CD4-positive, alpha-beta T cell treated with Interleukin-15 for 4 hours (primary cell): ENCODE measurements around the gene MYO5C.

Source experiments
- DNase-seq: peaks from one replicate; pipeline ENCODE4 v3.0.0-alpha.2; 2020; ENCODE audit warnings: low spot score

The MYO5C gene

GRCh38 chr15:52278636-52279367, 16.8 kb downstream of the MYO5C start:
- DNase-seq = no peak

DNA sequence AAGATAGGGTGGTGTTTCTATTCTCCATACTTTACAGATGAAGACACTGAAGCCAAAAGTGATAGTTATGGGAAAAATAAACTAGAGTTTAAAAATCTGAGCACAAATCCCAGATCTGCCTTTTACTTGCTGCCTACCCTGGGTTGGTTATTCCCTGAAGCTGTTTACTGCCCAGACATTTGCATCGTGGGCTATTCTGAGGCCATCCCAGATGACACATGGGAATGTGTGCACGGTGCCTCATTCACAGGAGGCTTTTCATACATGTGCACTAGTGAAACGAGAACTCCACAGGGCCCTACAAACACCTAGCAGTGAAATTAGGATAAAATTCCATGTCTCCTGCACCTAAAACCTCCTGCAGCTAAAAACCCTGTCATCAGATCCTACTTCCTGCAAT, 17.5 kb downstream of the MYO5C start:
- no peak for DNase-seq

DNA sequence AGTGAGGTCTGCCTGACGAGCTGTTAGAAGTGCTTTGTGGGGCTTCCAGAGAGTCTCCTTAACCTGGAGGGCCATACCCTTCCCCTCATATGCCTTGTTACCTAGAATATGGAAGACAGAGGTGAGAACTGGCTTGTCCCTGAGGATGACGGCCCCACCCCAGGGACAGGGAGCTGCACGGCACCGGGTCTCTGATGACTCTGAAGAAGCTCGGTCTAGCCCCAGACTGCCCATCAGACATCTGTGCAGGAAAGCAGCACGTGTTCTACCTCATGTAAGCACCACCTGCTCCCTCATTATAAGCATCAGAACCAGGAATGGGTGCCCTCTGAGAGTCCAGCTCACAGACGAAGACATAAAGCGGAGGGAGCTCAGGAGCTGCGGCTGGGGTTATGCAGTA, 18.0 kb downstream of the MYO5C start:
- DNase-seq = no peak

GRCh38 chr15:52276256-52276770, 19.3 kb downstream of the MYO5C start:
- DNase-seq = no peak

DNA sequence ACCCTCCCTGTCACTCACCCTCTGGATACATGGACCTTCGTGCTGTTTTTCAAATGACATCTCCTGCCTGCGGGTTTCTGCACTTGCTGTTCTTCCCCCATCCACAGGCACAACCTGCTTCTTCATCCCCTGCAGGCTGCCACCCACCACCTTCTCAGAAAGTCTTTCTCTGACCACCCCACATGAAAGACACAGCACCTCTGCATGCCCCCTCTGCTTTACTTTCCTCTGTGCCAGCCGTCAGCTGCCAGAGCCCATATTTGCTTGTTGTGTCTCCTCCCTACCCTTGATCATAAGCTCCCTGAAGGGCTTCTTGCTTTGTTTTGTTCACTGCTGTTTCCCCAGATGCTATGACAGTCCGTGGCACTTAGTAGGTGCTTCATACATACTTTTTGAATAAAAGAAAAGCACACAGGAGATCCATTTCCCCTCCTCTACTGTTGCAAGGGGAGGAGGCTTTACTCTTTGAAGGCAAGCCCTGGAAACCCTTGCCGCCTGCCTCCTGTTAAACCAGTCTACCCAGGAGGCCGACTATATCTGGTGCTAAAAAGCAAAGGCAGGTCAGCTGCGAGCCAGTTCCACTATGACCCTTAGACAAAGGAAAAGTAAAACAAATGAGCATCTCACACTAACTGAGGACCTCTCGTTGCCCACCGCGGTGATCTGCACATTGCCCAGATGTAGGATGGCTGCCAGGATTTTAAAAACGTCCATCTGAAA, 31.9 kb downstream of the MYO5C start:
- DNase-seq = no peak

GRCh38 chr15:52262364-52262763, 33.2 kb downstream of the MYO5C start:
- DNase-seq = no peak

- peak; percentile 62 for DNase-seq
Measured at GRCh38 chr15:52261498-52262242, 33.9 kb downstream of the MYO5C start.

DNA sequence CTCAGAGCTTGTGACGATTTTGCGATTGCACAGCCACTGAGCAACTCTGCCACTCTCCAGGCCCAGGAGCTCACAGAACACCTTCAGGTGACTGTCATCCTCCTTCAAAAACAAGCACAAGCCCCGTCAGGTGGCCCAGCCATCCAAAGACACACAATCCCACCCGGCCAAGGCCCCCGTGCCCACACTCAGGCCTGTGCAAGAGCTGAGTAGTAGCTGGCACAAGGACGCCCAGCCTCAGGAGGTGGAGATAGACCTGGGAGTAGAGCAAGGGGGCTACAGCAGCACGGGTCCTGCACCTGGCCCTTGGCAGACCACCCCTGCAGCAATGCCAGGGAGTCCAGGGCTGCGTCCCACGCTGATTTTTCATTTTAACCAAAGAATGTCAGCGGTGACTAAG, 34.6 kb downstream of the MYO5C start:
- DNase-seq = no peak

DNA sequence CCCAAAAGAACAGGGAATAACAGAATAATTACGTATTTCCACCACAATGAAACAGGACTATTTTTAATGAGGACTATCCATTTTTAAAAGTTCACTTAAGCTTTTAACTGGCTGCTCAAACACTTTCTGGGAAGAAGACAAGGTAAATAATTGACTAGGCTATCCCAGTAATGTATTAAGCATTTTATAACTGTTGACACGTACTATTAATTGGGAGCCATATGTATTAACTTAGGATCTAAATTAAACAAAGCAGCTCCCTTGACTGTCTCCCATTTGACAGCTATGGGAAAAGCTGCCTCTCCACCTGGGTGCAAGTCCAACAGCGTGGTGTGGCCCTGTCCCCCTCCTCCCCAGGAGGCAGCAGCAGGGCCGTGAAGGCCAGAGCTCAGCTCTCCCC, 36.1 kb downstream of the MYO5C start:
- DNase-seq = no peak

DNA sequence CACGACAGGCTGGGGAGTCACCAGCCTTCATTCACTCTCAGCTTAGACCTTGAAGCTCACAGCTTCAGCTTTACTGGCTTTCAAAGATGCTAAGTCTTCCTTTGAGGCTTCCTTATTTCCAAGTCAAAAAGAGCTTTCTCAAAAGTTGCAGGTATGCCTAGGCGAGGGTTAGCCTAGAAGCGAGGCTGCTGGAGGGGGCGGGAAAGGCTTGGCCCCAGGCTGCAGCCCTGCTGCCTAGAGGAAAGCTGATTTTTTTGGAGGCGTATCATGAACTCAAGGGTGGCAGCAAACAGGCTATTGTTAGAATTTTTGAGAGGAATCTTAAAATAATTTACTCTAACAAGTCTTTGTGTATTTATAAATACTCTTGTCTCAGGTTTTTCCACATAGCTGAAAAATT, 37.1 kb downstream of the MYO5C start:
- DNase-seq = no peak

GRCh38 chr15:52257734-52258062, 37.9 kb downstream of the MYO5C start:
- no peak for DNase-seq

- peak; percentile 9 for DNase-seq
Measured at GRCh38 chr15:52256930-52257733, 38.5 kb downstream of the MYO5C start.

DNA sequence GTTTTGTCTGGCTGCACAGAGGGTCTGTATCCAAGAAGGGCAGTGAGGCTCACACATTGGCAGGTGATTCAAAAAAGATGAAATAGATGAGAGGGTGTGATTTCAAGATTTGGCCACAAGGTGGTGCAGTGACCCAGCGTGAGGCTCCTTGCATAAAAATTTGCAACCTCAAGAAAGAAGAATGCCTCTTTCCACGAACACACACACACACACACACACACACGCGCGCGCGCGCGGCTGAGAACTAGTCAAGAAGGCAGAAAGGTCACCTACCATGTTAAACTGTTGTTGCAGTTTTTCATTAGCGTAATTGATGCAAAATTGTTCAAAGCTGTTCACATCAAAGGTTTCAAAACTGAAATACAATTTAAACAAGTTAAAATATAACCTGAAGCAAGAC, 39.2 kb downstream of the MYO5C start:
- DNase-seq = peak; percentile 83

DNA sequence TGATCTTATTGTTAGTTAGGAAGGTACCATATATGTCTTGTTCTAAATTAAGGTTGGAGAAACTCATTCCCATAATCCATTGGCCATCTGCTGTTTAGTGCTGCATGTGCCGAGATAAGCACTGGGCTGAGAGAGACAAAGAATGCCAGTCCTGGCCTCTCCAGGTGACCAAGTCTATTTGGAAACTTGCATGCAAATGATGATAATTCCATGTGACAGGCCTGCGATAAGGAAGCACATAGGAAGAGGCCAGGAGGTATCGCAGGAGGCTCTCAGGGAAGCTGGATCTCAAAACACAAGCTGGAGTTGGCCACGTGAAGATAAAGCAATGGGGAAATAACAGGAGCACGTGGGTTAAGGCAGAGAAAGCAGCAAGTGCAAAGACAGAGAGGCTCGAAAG, 39.7 kb downstream of the MYO5C start:
- no peak for DNase-seq

DNA sequence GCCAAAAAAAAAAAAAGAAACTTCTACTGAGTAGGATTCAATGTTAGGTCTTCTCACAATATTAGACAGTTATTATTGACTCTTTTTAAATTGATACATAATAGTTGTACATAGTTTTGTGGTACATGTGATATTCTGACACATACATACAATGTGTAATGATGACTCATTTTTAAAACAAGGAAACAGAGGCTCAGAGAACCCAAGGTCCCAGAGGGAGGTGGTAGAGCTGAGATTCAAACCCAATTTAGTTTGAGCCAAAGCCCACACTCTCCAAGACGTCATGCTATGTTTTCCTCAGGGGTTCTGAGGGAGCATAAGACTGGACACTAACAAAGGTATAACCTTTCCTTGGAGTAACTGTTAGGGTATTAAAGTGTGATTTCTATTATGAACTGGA, 40.6 kb downstream of the MYO5C start:
- DNase-seq = no peak

DNA sequence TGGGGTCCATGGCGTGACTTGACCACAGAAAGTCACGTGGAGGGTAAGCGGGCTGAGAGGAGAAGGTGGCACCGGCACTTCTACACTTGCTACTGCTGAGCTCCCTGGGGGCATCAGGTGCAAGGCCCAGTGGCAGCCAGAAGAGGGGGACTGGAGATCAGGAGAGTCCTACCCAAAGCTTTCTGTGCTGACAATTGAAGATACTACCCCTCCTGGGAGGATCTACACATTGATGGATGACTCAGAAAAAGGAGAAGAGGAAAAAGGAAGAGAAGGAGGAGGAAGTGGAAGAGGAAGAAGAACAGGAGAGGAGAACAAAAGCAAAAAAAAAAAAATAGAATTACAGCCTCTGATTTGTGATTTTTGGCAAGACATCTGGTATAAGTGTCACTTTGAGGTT, 41.2 kb downstream of the MYO5C start:
- no peak for DNase-seq

DNA sequence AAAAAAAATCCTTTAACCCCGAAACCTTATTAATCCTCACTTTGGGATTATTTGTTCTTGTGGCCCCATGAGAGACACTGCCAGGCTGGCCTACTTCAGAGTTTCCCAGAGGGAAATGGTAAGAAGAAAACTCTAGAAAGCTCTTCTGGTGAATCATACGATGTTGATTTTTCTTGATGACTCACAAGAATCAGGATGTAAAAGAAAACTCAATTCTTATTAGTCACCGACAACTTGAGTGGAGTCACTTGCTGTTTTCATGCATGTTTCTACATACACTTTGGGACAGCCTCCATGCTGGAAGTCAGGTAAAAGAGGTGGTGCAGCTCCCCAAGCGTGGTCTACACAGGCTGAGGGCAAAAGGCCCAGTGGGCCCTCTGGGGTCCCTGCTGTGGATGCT, 42.8 kb downstream of the MYO5C start:
- no peak for DNase-seq

GRCh38 chr15:52251144-52251860, 44.3 kb downstream of the MYO5C start:
- no peak for DNase-seq

DNA sequence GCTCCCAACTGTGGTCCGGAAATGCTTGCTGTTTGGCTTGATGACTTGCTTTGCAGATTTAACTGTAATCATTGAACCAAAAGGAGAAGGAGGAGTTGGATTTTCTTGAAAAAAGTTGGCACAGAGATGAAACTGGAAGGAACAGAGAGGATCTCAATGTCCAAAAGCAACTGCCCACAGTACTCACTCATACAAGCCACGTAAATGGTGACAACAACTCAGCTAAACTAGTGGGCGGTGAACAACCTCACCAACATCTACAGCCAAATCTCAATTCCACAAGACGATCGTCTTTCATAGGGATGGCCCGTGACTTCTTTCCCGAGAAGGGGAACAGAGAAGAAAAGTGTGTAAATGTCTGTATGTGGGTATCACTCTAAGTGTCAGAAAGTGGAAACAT, 48.1 kb downstream of the MYO5C start:
- no peak for DNase-seq

DNA sequence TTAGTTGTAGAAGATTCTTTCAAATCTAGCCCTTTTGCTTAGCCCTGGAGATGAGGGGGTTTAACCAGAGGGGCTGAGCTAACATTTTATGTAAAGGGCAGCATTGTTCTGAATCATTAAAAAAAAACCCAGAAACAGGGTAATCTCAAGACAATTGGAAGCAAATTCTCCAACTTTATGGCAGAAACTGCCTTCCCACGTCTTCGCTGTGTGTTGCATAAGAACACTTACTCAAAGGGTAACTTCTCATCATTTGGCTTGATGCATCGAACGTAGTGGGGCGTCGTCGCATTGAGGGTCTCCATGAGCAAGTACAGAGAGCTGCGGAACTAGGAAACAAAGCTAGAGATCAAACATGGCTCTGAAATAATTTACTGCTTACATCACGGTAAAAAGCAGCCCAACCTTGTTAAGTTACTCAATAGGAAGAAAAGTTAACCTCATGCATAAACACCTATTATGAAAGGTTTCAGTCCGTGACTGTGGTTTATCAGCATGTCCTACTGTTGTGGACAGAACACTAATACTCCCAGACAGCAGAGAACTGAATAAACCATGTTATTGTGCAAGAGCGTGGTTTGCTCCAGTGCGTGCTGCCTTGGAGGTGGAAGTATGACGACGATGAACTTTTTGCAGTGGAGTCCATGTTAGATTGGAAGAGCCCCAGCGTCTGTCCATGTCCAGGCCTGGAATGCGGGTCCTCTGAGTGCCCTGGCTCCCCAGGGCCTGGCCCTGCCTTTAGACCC, 48.7 kb downstream of the MYO5C start:
- no peak for DNase-seq
